ENCODE results near the gene PARVB. TPM values are rescaled to one million over a fixed set of nuclear protein-coding genes. Genes with fewer than 3 reads are reported as not detected.

PARVB gene
- total RNA-seq, 1 donor from 2014 or later, result 94.6 TPM

GRCh38 chr22:44118645-44119315 lies 94.7 kb downstream of the PARVB start:
- TF ChIP-seq, protein P1, sequence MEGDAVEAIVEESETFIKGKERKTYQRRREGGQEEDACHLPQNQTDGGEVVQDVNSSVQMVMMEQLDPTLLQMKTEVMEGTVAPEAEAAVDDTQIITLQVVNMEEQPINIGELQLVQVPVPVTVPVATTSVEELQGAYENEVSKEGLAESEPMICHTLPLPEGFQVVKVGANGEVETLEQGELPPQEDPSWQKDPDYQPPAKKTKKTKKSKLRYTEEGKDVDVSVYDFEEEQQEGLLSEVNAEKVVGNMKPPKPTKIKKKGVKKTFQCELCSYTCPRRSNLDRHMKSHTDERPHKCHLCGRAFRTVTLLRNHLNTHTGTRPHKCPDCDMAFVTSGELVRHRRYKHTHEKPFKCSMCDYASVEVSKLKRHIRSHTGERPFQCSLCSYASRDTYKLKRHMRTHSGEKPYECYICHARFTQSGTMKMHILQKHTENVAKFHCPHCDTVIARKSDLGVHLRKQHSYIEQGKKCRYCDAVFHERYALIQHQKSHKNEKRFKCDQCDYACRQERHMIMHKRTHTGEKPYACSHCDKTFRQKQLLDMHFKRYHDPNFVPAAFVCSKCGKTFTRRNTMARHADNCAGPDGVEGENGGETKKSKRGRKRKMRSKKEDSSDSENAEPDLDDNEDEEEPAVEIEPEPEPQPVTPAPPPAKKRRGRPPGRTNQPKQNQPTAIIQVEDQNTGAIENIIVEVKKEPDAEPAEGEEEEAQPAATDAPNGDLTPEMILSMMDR (IDR thresholded peaks at IDR 0.05; ENCODE audit: insufficient read depth, low read length, poor library complexity, severe bottlenecking), result no peak
- H3K27me3 ChIP-seq (ENCODE audit: control insufficient read depth, insufficient read depth, low read length), result no peaks in the 10 kb centered on the region
- H3K36me3 ChIP-seq (ENCODE audit: control insufficient read depth, insufficient read depth, low read length), result no peaks in the 10 kb centered on the region
- no peak for DNase-seq (ENCODE audit: low read depth)
- no peak overlapping the region for H3K4me3 ChIP-seq (ENCODE audit: low read depth, low read length)

GRCh38 chr22:44119669-44120313 lies 95.7 kb downstream of the PARVB start:
- TF ChIP-seq, protein P1 (IDR thresholded peaks at IDR 0.05; ENCODE audit: insufficient read depth, low read length, poor library complexity, severe bottlenecking), result no peak
- H3K36me3 ChIP-seq (ENCODE audit: control insufficient read depth, insufficient read depth, low read length), result no peaks in the 10 kb centered on the region
- H3K27me3 ChIP-seq (ENCODE audit: control insufficient read depth, insufficient read depth, low read length), result no peaks in the 10 kb centered on the region
- H3K4me3 ChIP-seq (ENCODE audit: low read depth, low read length), result no peak overlapping the region
- no peak for DNase-seq (ENCODE audit: low read depth)

GRCh38 chr22:44120314-44120704 lies 96.2 kb downstream of the PARVB start:
- Histone ChIP-seq H3K27me3 (ENCODE audit: control insufficient read depth, insufficient read depth, low read length) (no peaks in the 10 kb centered on the region), H3K4me3 (ENCODE audit: low read depth, low read length) (no peak overlapping the region), H3K36me3 (ENCODE audit: control insufficient read depth, insufficient read depth, low read length) (no peaks in the 10 kb centered on the region)
- DNase-seq (ENCODE audit: low read depth), result no peak
- TF ChIP-seq, protein P1 (IDR thresholded peaks at IDR 0.05; ENCODE audit: insufficient read depth, low read length, poor library complexity, severe bottlenecking), result no peak

DNA sequence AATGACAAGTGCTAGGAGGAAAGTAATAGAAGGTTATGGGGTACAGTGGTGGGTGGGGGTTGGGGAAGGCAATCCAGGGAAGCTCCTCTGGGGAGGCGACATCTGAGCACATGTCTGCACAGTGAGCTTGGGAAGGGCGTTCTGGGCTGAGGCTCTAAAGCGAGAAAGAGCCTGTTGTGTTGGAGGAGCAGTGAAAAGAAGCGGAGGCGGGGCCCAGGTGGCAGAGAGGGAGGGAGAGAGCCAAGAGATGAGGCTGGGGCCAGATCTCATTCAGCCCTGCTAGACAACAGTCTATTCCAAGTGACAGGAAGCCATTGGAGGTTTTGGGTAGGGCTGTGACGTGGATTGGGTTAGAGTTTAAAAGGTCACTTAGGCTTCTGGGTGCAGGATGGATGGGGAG lies 101.3 kb downstream of the PARVB start:
- TF ChIP-seq, protein P1 (IDR thresholded peaks at IDR 0.05; ENCODE audit: insufficient read depth, low read length, poor library complexity, severe bottlenecking), result no peak
- Histone ChIP-seq H3K4me3 (ENCODE audit: low read depth, low read length) (no peak overlapping the region), H3K36me3 (ENCODE audit: control insufficient read depth, insufficient read depth, low read length) (no peaks in the 10 kb centered on the region), H3K27me3 (ENCODE audit: control insufficient read depth, insufficient read depth, low read length) (no peaks in the 10 kb centered on the region)
- no peak for DNase-seq (ENCODE audit: low read depth)

GRCh38 chr22:44126807-44127206 lies 102.7 kb downstream of the PARVB start:
- H3K27me3 ChIP-seq (ENCODE audit: control insufficient read depth, insufficient read depth, low read length), result no peaks in the 10 kb centered on the region
- TF ChIP-seq, protein P1 (IDR thresholded peaks at IDR 0.05; ENCODE audit: insufficient read depth, low read length, poor library complexity, severe bottlenecking), result no peak
- no peak for DNase-seq (ENCODE audit: low read depth)

More at GRCh38 chr22:44126807-44127206, 102.7 kb downstream of the PARVB start:
- no peak overlapping the region for H3K4me3 ChIP-seq (ENCODE audit: low read depth, low read length)
- no peaks in the 10 kb centered on the region for H3K36me3 ChIP-seq (ENCODE audit: control insufficient read depth, insufficient read depth, low read length)
